ENCODE results near the gene PRR29.

DNA sequence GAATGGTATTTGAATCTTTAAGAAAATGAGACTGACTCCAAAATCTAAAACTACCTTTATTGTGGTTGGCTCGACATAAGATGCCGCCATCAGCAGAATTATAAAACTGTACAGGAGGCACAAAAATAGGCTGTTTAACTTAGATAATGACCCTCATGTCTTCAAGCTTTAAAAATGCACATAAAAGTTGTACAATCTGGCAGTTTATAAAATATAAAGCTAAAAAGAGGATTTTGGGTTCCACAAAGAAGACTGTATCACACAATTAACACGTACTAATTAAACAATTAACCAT is 40.9 kb downstream of the PRR29 start:
- TF ChIP-seq POLR2A (IDR thresholded peaks at IDR 0.05) = no peak
- TF ChIP-seq, protein P1, sequence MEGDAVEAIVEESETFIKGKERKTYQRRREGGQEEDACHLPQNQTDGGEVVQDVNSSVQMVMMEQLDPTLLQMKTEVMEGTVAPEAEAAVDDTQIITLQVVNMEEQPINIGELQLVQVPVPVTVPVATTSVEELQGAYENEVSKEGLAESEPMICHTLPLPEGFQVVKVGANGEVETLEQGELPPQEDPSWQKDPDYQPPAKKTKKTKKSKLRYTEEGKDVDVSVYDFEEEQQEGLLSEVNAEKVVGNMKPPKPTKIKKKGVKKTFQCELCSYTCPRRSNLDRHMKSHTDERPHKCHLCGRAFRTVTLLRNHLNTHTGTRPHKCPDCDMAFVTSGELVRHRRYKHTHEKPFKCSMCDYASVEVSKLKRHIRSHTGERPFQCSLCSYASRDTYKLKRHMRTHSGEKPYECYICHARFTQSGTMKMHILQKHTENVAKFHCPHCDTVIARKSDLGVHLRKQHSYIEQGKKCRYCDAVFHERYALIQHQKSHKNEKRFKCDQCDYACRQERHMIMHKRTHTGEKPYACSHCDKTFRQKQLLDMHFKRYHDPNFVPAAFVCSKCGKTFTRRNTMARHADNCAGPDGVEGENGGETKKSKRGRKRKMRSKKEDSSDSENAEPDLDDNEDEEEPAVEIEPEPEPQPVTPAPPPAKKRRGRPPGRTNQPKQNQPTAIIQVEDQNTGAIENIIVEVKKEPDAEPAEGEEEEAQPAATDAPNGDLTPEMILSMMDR (IDR thresholded peaks at IDR 0.05) = no peak

Measured in sigmoid colon (tissue), 3 donors.